GM18499 (cell line): ENCODE data around the gene BRIP1.
"Not testable (repeated sequence)": the region's sequence is repeated elsewhere in the genome, so short reads cannot be mapped to it uniquely, and the experiment has no call there.

Experiments used
- ATAC-seq: cut with Tn5 transposase; IDR thresholded peaks from one replicate; pipeline ENCODE4 v1.9.1; 2021; ENCODE audit warnings: moderate number of reproducible peaks; ENCODE audit not compliant: insufficient read depth, unreplicated experiment

The BRIP1 gene

GRCh38 chr17:61868074-61868473, 4.7 kb upstream of the BRIP1 start:
- ATAC-seq, result no peak

GRCh38 chr17:61867033-61867432, 3.7 kb upstream of the BRIP1 start:
- ATAC-seq, result no peak

- no peak for ATAC-seq
Measured at GRCh38 chr17:61863801-61864126, 436 bp upstream of the BRIP1 start.

- no peak for ATAC-seq
Measured at GRCh38 chr17:61862105-61862574, 1.2 kb downstream of the BRIP1 start.

GRCh38 chr17:61860397-61860796, 2.9 kb downstream of the BRIP1 start:
- ATAC-seq, result not testable (repeated sequence)

- no peak for ATAC-seq
Measured at GRCh38 chr17:61856035-61856434, 7.3 kb downstream of the BRIP1 start.

GRCh38 chr17:61852857-61853256, 10.5 kb downstream of the BRIP1 start:
- ATAC-seq, result no peak

- no peak for ATAC-seq
Measured at GRCh38 chr17:61849674-61850073, 13.7 kb downstream of the BRIP1 start.

- no peak for ATAC-seq
Measured at GRCh38 chr17:61848896-61849295, 14.4 kb downstream of the BRIP1 start.

- ATAC-seq, result no peak
Measured at GRCh38 chr17:61848247-61848646, 15.1 kb downstream of the BRIP1 start.

- ATAC-seq, result no peak
Measured at GRCh38 chr17:61847659-61848058, 15.7 kb downstream of the BRIP1 start.

- ATAC-seq, result no peak
Measured at GRCh38 chr17:61846761-61847375, 16.5 kb downstream of the BRIP1 start.

- no peak for ATAC-seq
Measured at GRCh38 chr17:61846088-61846487, 17.2 kb downstream of the BRIP1 start.

- ATAC-seq, result no peak
Measured at GRCh38 chr17:61843435-61843834, 19.9 kb downstream of the BRIP1 start.

- ATAC-seq, result no peak
Measured at GRCh38 chr17:61842899-61843298, 20.4 kb downstream of the BRIP1 start.

GRCh38 chr17:61839300-61839786, 24.0 kb downstream of the BRIP1 start:
- ATAC-seq, result no peak

- no peak for ATAC-seq
Measured at GRCh38 chr17:61837175-61838051, 25.9 kb downstream of the BRIP1 start.

GRCh38 chr17:61836266-61837174, 26.8 kb downstream of the BRIP1 start:
- ATAC-seq, result no peak

- ATAC-seq, result no peak
Measured at GRCh38 chr17:61835606-61836005, 27.7 kb downstream of the BRIP1 start.

GRCh38 chr17:61834610-61835009, 28.7 kb downstream of the BRIP1 start:
- ATAC-seq, result no peak
